MCF 10A (cell line): ENCODE data around the gene MAGI3. TPM values are rescaled to one million over a fixed set of nuclear protein-coding genes. Genes with fewer than 3 reads are reported as not detected.

ENCODE experiments used
- BruUV-seq: library from RNA; stranded (reverse); fragments of 400-500 nt; replicated peaks from 2 replicates; lab custom pipeline; 2021; lab: Mats Ljungman, UMichigan
- CTCF ChIA-PET: fragments of 300-600 bp; sonication (Branson Sonifier 250); formaldehyde crosslinking; extraction: SDS; loops from one replicate; lab custom pipeline; 2021; ENCODE audit warnings: antibody characterized with exemption, inconsistent platforms; lab: Yijun Ruan, JAX
- POLR2A ChIA-PET: fragments of 300-600, 350-650 bp; sonication (Branson Sonifier 250); formaldehyde crosslinking; extraction: SDS; loops from one replicate; lab custom pipeline; 2020; ENCODE audit warnings: antibody characterized with exemption, inconsistent platforms; lab: Yijun Ruan, JAX
- DNase-seq: peaks from one replicate; pipeline ENCODE4 v3.0.0-alpha.2; 2018; ENCODE audit not compliant: unreplicated experiment
- H3K27ac Mint-ChIP-seq: one replicate; pipeline ENCODE4 v1.8.0; 2022; ENCODE audit warnings: mild to moderate bottlenecking, low read depth, mixed read lengths; ENCODE audit not compliant: unreplicated experiment
- H3K27me3 Mint-ChIP-seq: one replicate; pipeline ENCODE4 v1.8.0; 2022; ENCODE audit warnings: mixed read lengths; ENCODE audit not compliant: insufficient read depth, unreplicated experiment
- H3K36me3 Mint-ChIP-seq: one replicate; pipeline ENCODE4 v1.8.0; 2022; ENCODE audit warnings: mild to moderate bottlenecking, moderate library complexity, mixed read lengths; ENCODE audit not compliant: insufficient read depth, unreplicated experiment
- H3K4me1 Mint-ChIP-seq: one replicate; pipeline ENCODE4 v1.8.0; 2022; ENCODE audit warnings: mixed read lengths; ENCODE audit not compliant: insufficient read depth, unreplicated experiment
- H3K4me3 Mint-ChIP-seq: one replicate; pipeline ENCODE4 v1.8.0; 2022; ENCODE audit warnings: mild to moderate bottlenecking, moderate library complexity, mixed read lengths; ENCODE audit not compliant: unreplicated experiment
- H3K9me3 Mint-ChIP-seq: one replicate; pipeline ENCODE4 v1.8.0; 2022; ENCODE audit warnings: mixed read lengths; ENCODE audit not compliant: unreplicated experiment
- intact Hi-C: fragments of 100-400 bp; cut with micrococcal nuclease; formaldehyde crosslinking; loops from 2 replicates; pipeline ENCODE4 v1.14.1; 2022
- total RNA-seq: library from RNA; stranded (reverse); gene quantifications from 2 replicates; pipeline ENCODE4 v1.2.3, GENCODE V29; 2022
- TF ChIP-seq, protein P1 (sequence below): fragments of 200-600 bp; IDR thresholded peaks from one replicate; pipeline ENCODE4 v1.8.0; 2022; ENCODE audit warnings: antibody characterized with exemption, mild to moderate bottlenecking; ENCODE audit not compliant: unreplicated experiment

Gene MAGI3
- total RNA-seq, 1 experiment from 2014 or later: 14.3 TPM

DNA sequence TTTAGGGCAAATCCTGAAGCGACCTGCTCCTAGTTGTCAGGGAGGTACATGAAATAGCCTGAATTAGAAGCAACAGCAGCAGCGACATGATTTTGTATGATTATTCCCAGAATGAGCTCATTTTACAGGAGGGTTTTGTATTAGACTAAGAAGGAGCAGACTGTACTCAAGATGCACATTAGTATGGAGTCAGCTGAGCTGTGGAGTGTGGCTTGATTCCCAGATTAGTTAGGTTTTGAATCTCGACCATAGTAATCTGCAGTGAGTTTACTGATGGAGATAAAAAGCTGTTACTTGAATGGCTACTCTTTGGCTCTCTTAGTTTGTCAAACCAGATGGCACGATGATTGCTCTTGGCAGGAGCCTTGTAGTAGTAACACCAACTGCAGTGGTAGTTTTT, 225.8 kb downstream of the MAGI3 start:
- intact Hi-C loops: loop anchor here (5.0 kb wide), 1 partner anchor 224 kb away; the partner anchor contains the start of gene MAGI3
- DNase-seq: no peak
- BruUV-seq: no TSS peak
- TF ChIP-seq, protein P1, sequence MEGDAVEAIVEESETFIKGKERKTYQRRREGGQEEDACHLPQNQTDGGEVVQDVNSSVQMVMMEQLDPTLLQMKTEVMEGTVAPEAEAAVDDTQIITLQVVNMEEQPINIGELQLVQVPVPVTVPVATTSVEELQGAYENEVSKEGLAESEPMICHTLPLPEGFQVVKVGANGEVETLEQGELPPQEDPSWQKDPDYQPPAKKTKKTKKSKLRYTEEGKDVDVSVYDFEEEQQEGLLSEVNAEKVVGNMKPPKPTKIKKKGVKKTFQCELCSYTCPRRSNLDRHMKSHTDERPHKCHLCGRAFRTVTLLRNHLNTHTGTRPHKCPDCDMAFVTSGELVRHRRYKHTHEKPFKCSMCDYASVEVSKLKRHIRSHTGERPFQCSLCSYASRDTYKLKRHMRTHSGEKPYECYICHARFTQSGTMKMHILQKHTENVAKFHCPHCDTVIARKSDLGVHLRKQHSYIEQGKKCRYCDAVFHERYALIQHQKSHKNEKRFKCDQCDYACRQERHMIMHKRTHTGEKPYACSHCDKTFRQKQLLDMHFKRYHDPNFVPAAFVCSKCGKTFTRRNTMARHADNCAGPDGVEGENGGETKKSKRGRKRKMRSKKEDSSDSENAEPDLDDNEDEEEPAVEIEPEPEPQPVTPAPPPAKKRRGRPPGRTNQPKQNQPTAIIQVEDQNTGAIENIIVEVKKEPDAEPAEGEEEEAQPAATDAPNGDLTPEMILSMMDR: no peak
- Mint-ChIP-seq H3K4me1 (peaks cover 12% of the 10 kb centered on the region), H3K9me3 (no peaks in the 10 kb centered on the region), H3K27ac (no peak overlapping the region), H3K27me3 (no peaks in the 10 kb centered on the region), H3K4me3 (no peak overlapping the region), H3K36me3 (peaks cover 1% of the 10 kb centered on the region)
- POLR2A ChIA-PET: interaction anchor here (0.8 to 1.6 kb wide), 5 partner anchors 9 to 217 kb away, joined by 3 to 4 read pairs (median 3); no protein-coding TSS in a partner anchor
- CTCF ChIA-PET: interaction anchor here (0.6 to 2.0 kb wide), 2 partner anchors 25 to 163 kb away, joined by 4 to 7 read pairs; no protein-coding TSS in a partner anchor

DNA sequence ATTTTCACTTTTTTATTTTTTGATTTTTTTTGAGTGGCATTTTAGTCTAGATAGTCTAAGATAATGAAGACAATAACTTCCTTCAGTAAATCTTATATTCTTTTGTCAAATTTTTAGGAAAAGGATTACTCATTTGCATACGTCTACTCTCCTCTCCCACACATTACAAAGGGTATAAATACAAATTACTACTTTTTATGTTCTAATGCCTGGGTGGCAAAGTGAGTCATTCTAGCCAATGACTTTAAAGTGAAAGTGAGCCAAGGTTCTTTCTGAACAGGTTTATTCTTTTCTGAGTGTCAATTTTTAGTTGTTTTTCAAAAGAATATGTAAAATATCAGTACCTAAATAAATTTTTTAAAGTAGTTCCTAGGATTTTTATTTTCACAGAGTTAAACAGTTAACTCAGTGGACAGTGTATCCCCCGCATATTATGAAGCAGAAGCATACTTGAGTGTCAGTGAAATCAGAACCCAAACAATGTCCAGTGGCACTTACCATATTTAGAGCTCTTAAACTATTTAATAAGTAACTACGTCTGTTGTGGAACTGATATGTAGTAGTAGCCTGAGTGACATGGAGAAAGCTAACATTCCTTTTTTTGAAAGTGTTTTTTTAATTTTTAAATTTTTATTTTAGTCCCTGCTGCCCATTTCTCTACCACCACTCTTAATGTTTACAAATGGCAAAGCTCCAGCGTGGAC, 227.3 kb downstream of the MAGI3 start:
- Mint-ChIP-seq H3K9me3 (no peaks in the 10 kb centered on the region), H3K4me3 (no peak overlapping the region), H3K27me3 (no peaks in the 10 kb centered on the region), H3K27ac (no peak overlapping the region), H3K4me1 (peaks cover 12% of the 10 kb centered on the region), H3K36me3 (peaks cover 4% of the 10 kb centered on the region)
- POLR2A ChIA-PET: no interaction called here
- peak; percentile 22 for DNase-seq
- BruUV-seq: no TSS peak
- TF ChIP-seq, protein P1: no peak
- intact Hi-C loops: loop anchor here (5.0 kb wide), 1 partner anchor 225 kb away; the partner anchor contains the start of gene MAGI3
- CTCF ChIA-PET: interaction anchor here (0.7 kb wide), 1 partner anchor 36 kb away, joined by 3 read pairs; no protein-coding TSS in a partner anchor

DNA sequence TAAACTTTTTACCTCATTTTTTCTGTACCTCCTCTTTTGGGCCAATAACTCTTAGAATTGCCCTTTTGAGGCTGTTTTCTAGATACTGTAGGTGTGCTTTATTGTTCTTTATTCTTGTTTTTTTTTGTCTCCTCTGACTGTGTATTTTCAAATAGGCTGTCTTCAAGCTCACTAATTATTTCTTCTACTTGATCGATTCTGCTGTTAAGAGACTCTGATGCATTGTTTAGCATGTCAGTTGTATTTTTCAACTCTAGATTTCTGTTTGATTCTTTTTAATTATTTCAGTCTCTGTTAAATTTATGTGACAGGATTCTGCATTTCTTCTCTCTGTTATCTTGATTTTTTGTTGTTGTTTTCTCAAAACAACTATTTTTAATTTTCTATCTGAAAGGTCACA, 238.7 kb downstream of the MAGI3 start:
- TF ChIP-seq, protein P1: no peak
- peaks cover 25% of the 10 kb centered on the region for H3K9me3 Mint-ChIP-seq
- no peak for DNase-seq
- CTCF ChIA-PET: interaction anchor here (0.7 kb wide), 1 partner anchor 12 kb away, joined by 3 read pairs; no protein-coding TSS in a partner anchor
- POLR2A ChIA-PET: interaction anchor here (1.4 kb wide), 1 partner anchor 239 kb away, joined by 3 read pairs; the partner anchor contains the start of gene MAGI3
- no peaks in the 10 kb centered on the region for H3K4me1 Mint-ChIP-seq
- intact Hi-C loops: no loop called here
- peaks cover 8% of the 10 kb centered on the region for H3K36me3 Mint-ChIP-seq
- BruUV-seq: no TSS peak
- no peak overlapping the region for H3K27ac Mint-ChIP-seq
- no peak overlapping the region for H3K4me3 Mint-ChIP-seq
- no peaks in the 10 kb centered on the region for H3K27me3 Mint-ChIP-seq
